Prostate gland (tissue), 2 donors: Measurements from ENCODE around the gene CDH13. TPM values are rescaled to one million over a fixed set of nuclear protein-coding genes. Genes with fewer than 3 reads are reported as not detected.

Experiments
- DNase-seq: peaks from one replicate; pipeline ENCODE4 v3.0.0-alpha.2; 2019; ENCODE audit warnings: low spot score
- H3K27ac ChIP-seq, 2 donors: fragments of 200-600 bp; sonication (generic); 2 replicates each; pipeline ENCODE4 v1.5.1; 2017 to 2019
- H3K27me3 ChIP-seq: fragments of 200-600 bp; sonication (generic); replicated peaks from 2 replicates; pipeline ENCODE4 v1.5.1; 2019; ENCODE audit not compliant: insufficient read depth
- H3K36me3 ChIP-seq, 2 donors: fragments of 200-600 bp; sonication (generic); 1 replicate in 1 of 2; 2 replicates in 1 of 2; pipeline versions ENCODE4 v1.5.1 to v1.8.1; 2017 to 2019
- H3K4me1 ChIP-seq: fragments of 200-600 bp; sonication (generic); replicated peaks from 2 replicates; pipeline ENCODE4 v1.5.1; 2019
- H3K4me3 ChIP-seq, 2 donors: fragments of 200-600 bp; sonication (generic); 2 replicates each; pipeline ENCODE4 v1.5.1; 2017 to 2019
- H3K9me3 ChIP-seq: fragments of 200-600 bp; sonication (generic); 2 replicates; pipeline ENCODE4 v1.5.1; 2017
- CTCF ChIP-seq, 4 experiments: fragments of 200-600 bp in 2 of 4; fragments of 450-650 bp in 2 of 4; sonication (generic) in 2 of 4; IDR thresholded peaks; 1 replicate in 3 of 4; 2 replicates in 1 of 4; pipeline ENCODE4 v1.5.1; 2016 to 2019; ENCODE audit warnings: antibody characterized with exemption in 4 of 4, mild to moderate bottlenecking in 2 of 4, moderate library complexity in 2 of 4
- POLR2A ChIP-seq: fragments of 450-650 bp; IDR thresholded peaks from one replicate; pipeline ENCODE4 v1.6.1; 2016; ENCODE audit warnings: antibody characterized with exemption, mild to moderate bottlenecking
- POLR2AphosphoS5 ChIP-seq: sonication (generic); formaldehyde crosslinking; IDR thresholded peaks from one replicate; pipeline ENCODE4 v1.6.1; 2017; ENCODE audit warnings: antibody characterized with exemption
- WGBS: methylation state at CpG from one replicate; pipeline ENCODE4 v1.1.5; 2018; 5-methylcytosine and 5-hydroxymethylcytosine counted together
- intact Hi-C: fragments of 100-400 bp; cut with DNase I; formaldehyde crosslinking; loops from one replicate; pipeline ENCODE4 v1.14.2; 2022
- total RNA-seq, 2 donors: library from RNA; depleted of rRNA; stranded (reverse); fragments of >200 nt; gene quantifications; one replicate each; pipeline ENCODE4 v1.1.0, GENCODE V29; 2016

The CDH13 gene
- total RNA-seq, 2 donors from 2014 or later = 20.6 to 23.0 TPM

- Histone ChIP-seq H3K9me3 (no peaks in the 10 kb centered on the region), H3K4me1 (no peaks in the 10 kb centered on the region), H3K27me3 (no peaks in the 10 kb centered on the region), H3K27ac (no peak overlapping the region), H3K4me3 (no peak overlapping the region), H3K36me3 (no peaks in the 10 kb centered on the region)
- 90% methylated on average over 6 of the region's 6 CpGs for WGBS
- DNase-seq = no peak
- TF ChIP-seq POLR2A = no peak
- TF ChIP-seq POLR2AphosphoS5 = no peak
- TF ChIP-seq CTCF (IDR thresholded peaks at IDR 0.05) = no peak
- intact Hi-C loops = no loop called here
Measured at GRCh38 chr16:83508295-83508694, 881.5 kb downstream of the CDH13 start.

- intact Hi-C loops = no loop called here
- TF ChIP-seq POLR2A (no peak), CTCF (IDR thresholded peaks at IDR 0.05) (no peak), POLR2AphosphoS5 (no peak)
- Histone ChIP-seq H3K4me1 (no peaks in the 10 kb centered on the region), H3K27me3 (no peaks in the 10 kb centered on the region), H3K27ac (no peak overlapping the region), H3K9me3 (no peaks in the 10 kb centered on the region), H3K4me3 (no peak overlapping the region), H3K36me3 (no peaks in the 10 kb centered on the region)
- DNase-seq = no peak
Measured at GRCh38 chr16:83509316-83509715, 882.5 kb downstream of the CDH13 start.

GRCh38 chr16:83510906-83511305 is 884.1 kb downstream of the CDH13 start:
- intact Hi-C loops = no loop called here
- Histone ChIP-seq H3K27me3 (no peaks in the 10 kb centered on the region), H3K36me3 (no peaks in the 10 kb centered on the region), H3K4me3 (no peak overlapping the region), H3K9me3 (no peaks in the 10 kb centered on the region), H3K27ac (no peak overlapping the region), H3K4me1 (no peaks in the 10 kb centered on the region)
- 89% methylated on average over 12 of the region's 12 CpGs for WGBS
- TF ChIP-seq CTCF (IDR thresholded peaks at IDR 0.05) (no peak), POLR2AphosphoS5 (no peak), POLR2A (no peak)
- DNase-seq = no peak

GRCh38 chr16:83513008-83513755 is 886.4 kb downstream of the CDH13 start:
- no peak overlapping the region for H3K27ac ChIP-seq
- no peak for DNase-seq
- no peaks in the 10 kb centered on the region for H3K4me1 ChIP-seq
- no peak for TF ChIP-seq POLR2AphosphoS5
- TF ChIP-seq POLR2A = no peak
- TF ChIP-seq CTCF (IDR thresholded peaks at IDR 0.05) = no peak
- no peaks in the 10 kb centered on the region for H3K36me3 ChIP-seq
- H3K27me3 ChIP-seq = no peaks in the 10 kb centered on the region
- 73% methylated on average over 8 of the region's 8 CpGs for WGBS
- intact Hi-C loops = no loop called here
- no peak overlapping the region for H3K4me3 ChIP-seq
- no peaks in the 10 kb centered on the region for H3K9me3 ChIP-seq

GRCh38 chr16:83515395-83515794 is 888.6 kb downstream of the CDH13 start:
- WGBS = 48% methylated on average over 2 of the region's 2 CpGs
- Histone ChIP-seq H3K4me1 (no peaks in the 10 kb centered on the region), H3K4me3 (no peak overlapping the region), H3K9me3 (no peaks in the 10 kb centered on the region), H3K27me3 (no peaks in the 10 kb centered on the region), H3K27ac (no peak overlapping the region), H3K36me3 (no peaks in the 10 kb centered on the region)
- intact Hi-C loops = no loop called here
- TF ChIP-seq POLR2A = no peak
- no peak for TF ChIP-seq POLR2AphosphoS5
- TF ChIP-seq CTCF (IDR thresholded peaks at IDR 0.05) = no peak
- DNase-seq = no peak
